ENCODE measurements around the gene BCR.

DNA sequence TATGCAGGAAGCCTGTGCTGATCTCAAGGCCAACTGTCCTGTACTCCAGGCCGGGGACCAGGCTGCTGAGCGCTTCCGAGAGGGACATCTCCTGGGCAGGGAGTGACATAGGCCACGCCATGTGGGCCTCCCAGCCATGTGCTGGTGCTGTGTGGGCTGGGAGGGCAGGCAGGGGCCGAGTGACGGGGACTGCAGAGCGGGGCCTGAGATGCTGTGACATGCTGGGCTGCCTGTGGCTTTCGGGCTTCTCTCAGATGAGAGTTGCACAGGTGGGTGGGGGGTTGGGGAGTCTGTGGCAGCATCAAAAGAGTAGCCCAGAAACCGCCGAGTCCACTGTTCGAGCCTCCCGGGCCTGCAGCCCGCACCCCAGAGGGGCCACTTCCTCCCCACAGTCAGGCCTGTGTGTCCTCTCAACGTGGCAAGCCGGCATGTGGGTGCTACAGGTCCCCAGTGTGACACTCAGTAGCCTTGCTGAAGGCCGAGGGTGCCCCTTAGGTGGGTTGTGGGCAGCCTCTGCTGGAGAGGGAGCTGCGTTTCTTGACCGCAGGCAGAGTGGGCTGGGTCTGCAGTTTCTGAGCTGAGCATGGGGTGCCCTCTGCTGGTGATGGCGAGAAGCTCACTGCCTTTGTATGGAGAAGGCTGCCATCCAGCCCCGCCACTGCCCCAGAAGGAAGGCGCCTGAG is 101.2 kb downstream of the BCR start:
- peak; percentile 89 to 92 for TF ChIP-seq CTCF (conservative IDR thresholded peaks at IDR 0.05 in 1 of 2, IDR thresholded peaks at IDR 0.05 in 1 of 2; ENCODE audit: low read depth in 1 of 2, low read length in 2 of 2)
- TF ChIP-seq EZH2 (IDR thresholded peaks at IDR 0.05; ENCODE audit: low read length, missing control alignments), result no peak
